PFSK-1 (cell line): ENCODE data around the gene CKAP5. TPM values are rescaled to one million over a fixed set of nuclear protein-coding genes. Genes with fewer than 3 reads are reported as not detected.

ENCODE experiments used
- FOXP2 ChIP-seq: optimal IDR thresholded peaks from 2 replicates; pipeline ENCODE3; 2011; ENCODE audit warnings: borderline replicate concordance, control low read depth, inconsistent platforms; ENCODE audit not compliant: insufficient read depth; ENCODE audit errors: extremely low read length, extremely low read depth
- POLR2AphosphoS5 ChIP-seq: IDR thresholded peaks from 2 replicates; pipeline ENCODE4 v1.6.1; 2012; ENCODE audit warnings: low read depth, mild to moderate bottlenecking, control low read depth, low read length, moderate library complexity
- SIN3A ChIP-seq: IDR thresholded peaks from 2 replicates; pipeline ENCODE4 v1.6.1; 2012; ENCODE audit warnings: mild to moderate bottlenecking, low read length, moderate library complexity, borderline replicate concordance; ENCODE audit not compliant: insufficient read depth
- TAF1 ChIP-seq: IDR thresholded peaks from 2 replicates; pipeline ENCODE4 v1.6.1; 2012; ENCODE audit warnings: low read length, control low read depth, borderline replicate concordance; ENCODE audit not compliant: insufficient read depth
- polyA plus RNA-seq: library from polyadenylated mRNA; unstranded; fragments of >200 nt; gene quantifications from one replicate; pipeline ENCODE4 v1.2.1, GENCODE V29; 2012; ENCODE audit warnings: low read depth, missing spikeins; ENCODE audit not compliant: insufficient read length
- TF ChIP-seq, protein P1 (sequence below), 2 experiments: IDR thresholded peaks; 2 replicates each; pipeline versions ENCODE4 v1.6.1 to v1.8.0; 2011 to 2012; ENCODE audit warnings: low read depth in 2 of 2, low read length in 2 of 2, control low read depth in 1 of 2, inconsistent platforms in 1 of 2, mild to moderate bottlenecking in 1 of 2, moderate library complexity in 1 of 2; ENCODE audit not compliant: insufficient read depth in 1 of 2

Gene CKAP5
- polyA plus RNA-seq = 93.1 TPM

DNA sequence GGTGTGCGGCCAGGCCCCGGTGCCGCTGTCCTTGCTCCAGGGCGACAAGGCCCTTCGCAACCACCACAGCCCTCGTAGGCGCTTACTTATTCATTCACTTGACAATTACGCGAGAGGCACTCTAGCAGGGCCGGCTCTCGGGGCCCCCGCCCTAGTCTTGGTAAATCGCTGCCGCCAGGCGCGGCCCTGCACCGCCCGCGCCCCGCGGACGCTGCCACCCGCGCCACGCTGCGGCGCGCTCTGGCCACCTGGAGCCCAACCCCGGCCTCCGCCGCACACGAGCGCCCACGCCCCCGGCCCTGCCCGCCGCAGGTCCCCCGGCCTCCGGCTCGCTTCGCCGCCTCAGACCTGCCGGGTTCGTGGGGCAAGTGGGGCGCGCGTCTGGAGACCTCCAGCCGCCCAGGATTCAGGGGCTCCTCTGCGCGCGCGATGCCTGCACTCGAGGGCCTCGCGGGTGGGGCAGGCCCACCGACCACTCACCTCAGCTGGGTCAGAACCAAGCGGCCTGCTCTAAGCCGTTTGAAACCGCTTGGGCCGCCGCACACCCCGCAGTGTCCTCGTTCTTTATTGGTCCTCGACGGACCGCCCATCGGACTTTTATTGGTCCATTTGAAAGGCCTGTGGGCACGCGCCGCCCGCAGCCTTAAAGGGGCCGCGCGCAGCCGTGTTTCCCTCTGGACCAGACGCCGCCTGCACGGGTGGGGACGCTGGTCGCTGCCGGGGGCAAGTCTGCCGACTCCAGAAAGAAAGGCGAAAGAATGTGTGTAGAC, at the start of gene CKAP5:
Gene CKAP5 (minus strand): TSS at position 541 of the 770 bp plus-strand sequence. CDS start 25,049 bp downstream, outside the sequence.
- TF ChIP-seq SIN3A (peak; percentile 16; the same call in 1 of the 2 replicates), FOXP2 (peak; percentile 27), POLR2AphosphoS5 (peak; percentile 88), TAF1 (peak; percentile 69)
- TF ChIP-seq, protein P1, sequence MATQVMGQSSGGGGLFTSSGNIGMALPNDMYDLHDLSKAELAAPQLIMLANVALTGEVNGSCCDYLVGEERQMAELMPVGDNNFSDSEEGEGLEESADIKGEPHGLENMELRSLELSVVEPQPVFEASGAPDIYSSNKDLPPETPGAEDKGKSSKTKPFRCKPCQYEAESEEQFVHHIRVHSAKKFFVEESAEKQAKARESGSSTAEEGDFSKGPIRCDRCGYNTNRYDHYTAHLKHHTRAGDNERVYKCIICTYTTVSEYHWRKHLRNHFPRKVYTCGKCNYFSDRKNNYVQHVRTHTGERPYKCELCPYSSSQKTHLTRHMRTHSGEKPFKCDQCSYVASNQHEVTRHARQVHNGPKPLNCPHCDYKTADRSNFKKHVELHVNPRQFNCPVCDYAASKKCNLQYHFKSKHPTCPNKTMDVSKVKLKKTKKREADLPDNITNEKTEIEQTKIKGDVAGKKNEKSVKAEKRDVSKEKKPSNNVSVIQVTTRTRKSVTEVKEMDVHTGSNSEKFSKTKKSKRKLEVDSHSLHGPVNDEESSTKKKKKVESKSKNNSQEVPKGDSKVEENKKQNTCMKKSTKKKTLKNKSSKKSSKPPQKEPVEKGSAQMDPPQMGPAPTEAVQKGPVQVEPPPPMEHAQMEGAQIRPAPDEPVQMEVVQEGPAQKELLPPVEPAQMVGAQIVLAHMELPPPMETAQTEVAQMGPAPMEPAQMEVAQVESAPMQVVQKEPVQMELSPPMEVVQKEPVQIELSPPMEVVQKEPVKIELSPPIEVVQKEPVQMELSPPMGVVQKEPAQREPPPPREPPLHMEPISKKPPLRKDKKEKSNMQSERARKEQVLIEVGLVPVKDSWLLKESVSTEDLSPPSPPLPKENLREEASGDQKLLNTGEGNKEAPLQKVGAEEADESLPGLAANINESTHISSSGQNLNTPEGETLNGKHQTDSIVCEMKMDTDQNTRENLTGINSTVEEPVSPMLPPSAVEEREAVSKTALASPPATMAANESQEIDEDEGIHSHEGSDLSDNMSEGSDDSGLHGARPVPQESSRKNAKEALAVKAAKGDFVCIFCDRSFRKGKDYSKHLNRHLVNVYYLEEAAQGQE (IDR thresholded peaks at IDR 0.05; ENCODE audit: insufficient read depth in 1 of 2, low read depth in 2 of 2, low read length in 2 of 2) = no peak

DNA sequence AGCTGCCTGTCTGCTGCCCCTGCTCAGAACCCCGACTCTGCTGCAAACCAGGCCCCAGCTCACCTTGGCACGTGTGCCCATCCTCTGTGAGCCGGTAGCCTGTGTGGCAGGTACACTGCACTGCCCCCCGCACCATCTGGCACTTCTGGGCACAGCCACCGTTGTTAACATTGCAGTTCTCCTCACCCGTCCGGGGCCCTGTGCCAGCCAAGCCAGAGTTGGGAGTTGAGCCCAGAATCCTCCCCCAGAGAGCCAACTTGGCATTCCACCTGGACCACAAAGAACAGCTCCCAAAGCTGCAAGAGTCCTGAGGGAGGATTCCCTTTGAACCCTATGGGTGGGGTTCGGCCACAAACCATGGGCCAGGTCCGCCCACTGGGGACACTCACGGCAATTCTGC, 49.7 kb upstream of the CKAP5 start:
- TF ChIP-seq TAF1 (no peak), SIN3A (no peak), FOXP2 (no peak), POLR2AphosphoS5 (no peak)
- TF ChIP-seq, protein P1 (IDR thresholded peaks at IDR 0.05; ENCODE audit: insufficient read depth in 1 of 2, low read depth in 2 of 2, low read length in 2 of 2) = no peak

DNA sequence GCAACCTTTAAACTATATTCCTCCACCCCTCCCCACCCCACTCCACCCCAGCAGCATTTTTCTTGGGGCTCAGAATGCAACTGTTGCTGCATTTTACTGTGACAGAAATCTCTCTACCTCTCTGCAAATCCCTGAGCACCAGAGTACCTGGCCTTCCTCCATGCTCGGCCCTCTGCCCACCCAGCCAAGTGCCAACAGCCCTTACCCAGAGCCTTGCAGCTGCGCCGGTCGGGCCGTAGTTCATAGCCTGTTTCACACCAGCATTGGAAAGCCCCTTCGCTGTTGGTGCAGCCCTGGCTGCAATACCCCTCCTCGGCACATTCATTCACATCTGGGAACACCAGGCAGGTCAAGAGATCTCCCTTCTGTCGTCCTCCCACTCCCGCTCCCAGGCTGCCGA, 48.9 kb upstream of the CKAP5 start:
- no peak for TF ChIP-seq TAF1
- TF ChIP-seq SIN3A = no peak
- no peak for TF ChIP-seq FOXP2
- no peak for TF ChIP-seq POLR2AphosphoS5
- TF ChIP-seq, protein P1 (IDR thresholded peaks at IDR 0.05; ENCODE audit: insufficient read depth in 1 of 2, low read depth in 2 of 2, low read length in 2 of 2) = no peak

DNA sequence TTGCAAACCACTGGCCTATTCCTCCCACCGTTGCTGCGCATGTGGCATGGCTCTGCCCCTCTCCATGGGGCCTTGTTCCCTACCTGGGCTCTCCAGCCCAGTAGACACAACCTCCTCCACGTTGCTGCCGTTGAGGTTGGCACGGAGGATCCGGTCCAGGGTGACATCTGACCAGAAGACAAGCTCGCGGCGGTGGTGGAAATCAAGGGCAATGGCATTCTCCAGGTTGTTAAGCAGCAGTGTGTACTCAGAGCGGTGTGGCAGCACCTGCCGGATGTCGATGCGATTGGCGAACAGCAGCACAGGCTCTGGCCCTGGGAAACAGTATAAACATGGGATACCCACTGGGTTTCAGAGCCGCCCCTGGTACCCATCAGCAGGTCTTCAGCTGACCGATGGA, 48.4 kb upstream of the CKAP5 start:
- TF ChIP-seq, protein P1 (IDR thresholded peaks at IDR 0.05; ENCODE audit: insufficient read depth in 1 of 2, low read depth in 2 of 2, low read length in 2 of 2) = no peak

DNA sequence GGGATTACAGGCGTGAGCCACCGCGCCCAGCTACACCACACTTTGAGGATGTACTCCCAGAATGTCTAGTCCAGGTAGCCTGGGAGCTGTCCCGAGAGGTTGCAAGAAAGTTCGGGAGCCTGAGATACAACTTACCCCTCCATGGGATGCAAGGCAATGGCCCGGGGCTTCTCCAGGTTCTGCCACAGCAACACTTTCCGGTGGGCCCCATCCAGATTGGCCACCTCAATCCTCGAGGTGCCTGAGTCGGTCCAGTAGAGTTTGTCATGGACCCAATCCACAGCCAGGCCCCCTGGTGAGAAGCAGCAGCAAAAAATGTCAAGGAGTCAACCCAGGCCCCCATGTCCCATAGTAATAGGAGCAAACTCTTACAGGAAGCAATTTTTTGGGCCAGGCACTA, 46.8 kb upstream of the CKAP5 start:
- TF ChIP-seq POLR2AphosphoS5 (no peak), TAF1 (no peak), FOXP2 (no peak), SIN3A (no peak)
- TF ChIP-seq, protein P1 (IDR thresholded peaks at IDR 0.05; ENCODE audit: insufficient read depth in 1 of 2, low read depth in 2 of 2, low read length in 2 of 2) = no peak
